DMS79 (cell line): ENCODE results near the gene PRR20C.
A peak's percentile ranks its signal among the peaks of the same experiment; 100 is the strongest.
"Not testable (repeated sequence)": the region's sequence is repeated elsewhere in the genome, so short reads cannot be mapped to it uniquely, and the experiment has no call there.

Source experiments
- DNase-seq: peaks from one replicate; lab custom pipeline; 2025; lab: John Stamatoyannopoulos, UW

The PRR20C gene

DNA sequence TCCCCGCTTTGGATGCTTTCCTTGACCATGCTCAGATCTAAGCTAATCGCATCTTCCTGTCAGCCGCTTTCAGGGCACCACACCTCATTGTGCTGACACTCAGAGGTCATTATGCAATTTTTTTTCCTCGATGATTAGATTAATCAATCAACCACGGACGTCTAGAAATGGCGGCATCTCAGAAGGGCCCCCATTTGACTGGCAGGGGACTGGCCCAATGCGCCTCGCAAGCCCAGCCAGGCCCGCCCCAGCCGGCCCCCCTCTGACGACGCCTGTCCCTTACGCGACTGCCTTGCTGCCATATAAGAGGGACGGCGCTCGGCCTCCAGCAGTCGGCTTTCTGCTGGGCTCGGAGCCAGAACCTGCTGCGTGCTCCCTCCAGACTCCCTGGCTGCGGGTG lies at the start of gene PRR20C:
TSS of gene PRR20C (plus strand) at position 301 of the 400 bp plus-strand sequence. CDS start 387 bp downstream, outside the sequence.
- DNase-seq = not testable (repeated sequence)

DNA sequence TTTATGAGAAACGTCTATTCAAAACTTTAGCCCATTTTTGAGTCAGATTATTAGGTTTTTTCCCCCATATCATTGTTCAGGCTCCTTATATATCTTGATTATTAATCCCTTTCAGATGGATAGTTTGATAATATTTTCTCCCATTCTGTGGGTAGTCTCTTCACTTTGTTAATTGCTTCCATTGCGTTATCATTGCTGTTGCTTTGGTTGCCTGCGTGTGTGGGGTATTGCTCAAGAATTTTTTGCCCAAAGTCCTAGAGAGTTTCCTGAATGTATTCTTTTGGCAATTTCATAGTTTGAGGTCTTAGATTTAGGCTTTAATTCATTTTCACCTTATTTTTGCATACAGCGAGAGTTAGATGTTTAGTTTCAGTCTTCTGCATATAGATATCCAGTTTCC lies 38.9 kb upstream of the PRR20C start:
- no peak for DNase-seq

DNA sequence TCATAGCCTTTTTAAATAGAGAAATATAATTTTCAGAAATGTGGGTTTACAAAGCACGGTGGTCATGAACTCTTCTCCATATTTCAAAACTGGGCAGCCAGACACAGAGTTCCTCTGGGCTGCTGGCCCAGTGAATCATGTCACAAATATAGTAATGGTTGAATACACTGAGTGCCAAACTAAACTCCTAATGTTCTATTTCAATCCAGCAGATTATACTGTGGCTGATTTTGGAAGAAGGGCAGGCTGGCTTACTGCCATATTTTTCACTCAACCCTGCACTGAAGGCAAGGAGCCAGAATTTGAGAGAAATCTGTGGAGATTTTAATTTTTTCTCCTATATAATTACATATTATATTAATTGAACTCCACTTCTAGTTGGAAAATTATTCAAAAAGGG lies 30.2 kb upstream of the PRR20C start:
- DNase-seq = peak; percentile 41

DNA sequence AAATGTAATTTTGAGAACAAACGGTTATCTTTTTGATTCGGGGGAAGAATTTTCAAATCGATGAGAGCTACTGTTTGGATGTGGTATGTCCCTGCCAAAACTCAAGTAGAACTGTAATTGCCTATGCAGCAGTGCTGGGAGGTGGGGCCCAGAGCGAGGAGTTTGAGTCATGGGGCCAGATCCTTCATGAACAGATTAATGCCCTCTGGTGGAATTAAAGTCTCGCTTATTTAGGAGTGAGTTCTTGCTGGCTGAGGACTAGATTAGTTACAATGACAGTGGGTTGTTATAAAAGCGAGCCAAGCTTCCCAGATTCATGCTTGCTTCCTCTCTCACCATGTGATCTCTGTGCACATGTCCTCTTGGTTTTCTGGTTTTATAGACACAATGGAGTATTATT lies 25.0 kb upstream of the PRR20C start:
- DNase-seq = no peak

DNA sequence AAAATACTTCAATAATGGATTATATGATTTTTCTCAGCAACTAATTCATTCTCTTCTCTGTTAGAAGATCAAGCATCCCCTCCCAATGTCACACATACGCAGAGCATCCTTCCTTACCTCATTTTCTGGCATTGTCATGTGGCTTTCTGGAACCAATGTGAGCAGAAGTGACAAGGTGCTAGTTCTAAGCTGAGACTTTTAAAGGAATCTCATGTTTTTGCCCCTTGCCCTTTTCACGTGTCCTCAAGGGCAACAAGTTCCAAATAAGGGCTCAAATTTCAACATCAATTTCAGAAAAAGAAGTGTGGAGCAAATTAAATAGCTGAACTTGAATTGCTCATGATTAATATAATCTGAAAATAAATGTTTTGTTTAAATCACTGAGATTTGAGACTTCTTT lies 17.8 kb upstream of the PRR20C start:
- no peak for DNase-seq

DNA sequence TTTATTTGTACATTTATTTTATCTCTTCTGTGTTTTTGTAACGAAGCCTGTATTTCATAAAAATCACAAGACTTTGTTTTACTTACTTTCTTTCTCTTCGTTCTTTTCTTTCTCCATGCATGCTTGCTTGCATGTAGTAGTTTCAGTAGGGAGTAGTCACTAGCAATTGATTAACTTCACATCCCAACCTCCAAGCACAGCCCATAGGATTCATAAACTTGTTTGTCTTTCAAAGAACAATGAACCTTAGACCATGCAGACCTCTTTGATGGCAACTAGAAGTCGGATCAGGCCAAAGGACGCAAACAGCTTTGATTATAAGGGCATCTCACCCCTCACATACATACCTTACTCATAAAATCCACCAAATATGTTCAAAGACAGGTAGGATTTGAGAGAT lies 16.3 kb upstream of the PRR20C start:
- no peak for DNase-seq

DNA sequence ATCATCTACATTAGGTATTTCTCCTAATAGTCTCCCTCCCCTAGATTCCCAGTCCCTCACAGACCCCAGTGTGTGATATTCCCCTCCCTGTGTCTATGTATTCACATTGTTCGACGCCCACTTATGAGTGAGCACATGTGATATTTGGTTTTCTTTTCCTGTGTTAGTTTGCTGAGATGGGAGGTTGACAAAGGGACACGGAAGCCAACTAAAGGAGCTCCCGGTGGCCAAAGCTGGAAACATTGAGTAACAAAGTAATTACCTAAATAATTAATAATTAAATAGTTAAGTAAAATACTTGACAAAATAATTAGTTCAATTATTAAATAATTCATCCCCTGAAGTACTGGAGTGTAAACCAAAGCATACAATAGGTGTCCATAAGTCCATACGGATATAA lies 14.9 kb upstream of the PRR20C start:
- no peak for DNase-seq

DNA sequence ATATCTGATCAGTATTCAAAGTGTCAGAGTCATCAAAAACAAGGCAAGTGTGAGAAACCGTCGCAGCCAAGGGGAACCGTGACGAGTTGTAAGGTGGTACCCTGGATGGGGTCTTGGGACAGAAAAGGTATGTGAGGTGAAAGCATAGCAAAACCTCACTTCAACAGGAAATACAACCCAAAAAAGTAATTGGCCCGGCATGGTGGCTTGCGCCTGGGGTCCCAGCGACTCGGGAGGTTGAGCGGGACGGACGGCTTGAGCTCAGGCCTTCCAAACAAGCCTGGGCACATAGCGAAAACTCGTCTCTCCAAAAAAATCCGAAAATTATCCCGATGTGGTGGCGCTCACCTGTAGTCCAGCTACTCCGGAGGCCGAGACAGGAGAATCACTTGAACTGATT lies 14.1 kb upstream of the PRR20C start:
- DNase-seq = not testable (repeated sequence)

DNA sequence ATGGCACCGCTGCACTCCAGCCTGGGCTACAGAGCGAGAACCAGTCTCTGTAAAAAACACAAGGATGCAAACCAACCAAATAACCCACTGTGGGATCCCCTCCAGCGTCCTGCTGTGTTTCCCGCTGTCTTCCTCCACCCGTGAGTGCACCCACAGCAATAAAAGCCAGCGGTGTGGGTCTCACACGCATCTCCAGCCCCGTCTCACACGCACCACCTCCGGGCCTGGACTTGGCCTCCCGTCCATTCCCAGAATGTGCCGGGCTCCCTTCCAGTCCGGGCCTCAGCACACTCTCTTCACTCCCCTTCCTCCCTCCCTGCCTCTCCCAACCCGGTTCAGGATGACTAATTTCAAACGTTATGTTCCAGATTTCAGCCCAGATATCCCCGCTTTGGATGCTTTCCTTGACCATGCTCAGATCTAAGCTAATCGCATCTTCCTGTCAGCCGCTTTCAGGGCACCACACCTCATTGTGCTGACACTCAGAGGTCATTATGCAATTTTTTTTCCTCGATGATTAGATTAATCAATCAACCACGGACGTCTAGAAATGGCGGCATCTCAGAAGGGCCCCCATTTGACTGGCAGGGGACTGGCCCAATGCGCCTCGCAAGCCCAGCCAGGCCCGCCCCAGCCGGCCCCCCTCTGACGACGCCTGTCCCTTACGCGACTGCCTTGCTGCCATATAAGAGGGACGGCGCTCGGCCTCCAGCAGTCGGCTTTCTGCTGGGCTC lies 13.5 kb upstream of the PRR20C start, which contains the start of gene PRR20A:
TSS of gene PRR20A (plus strand) at position 684 of the 734 bp plus-strand sequence. CDS start 387 bp downstream, outside the sequence.
- DNase-seq = not testable (repeated sequence)

DNA sequence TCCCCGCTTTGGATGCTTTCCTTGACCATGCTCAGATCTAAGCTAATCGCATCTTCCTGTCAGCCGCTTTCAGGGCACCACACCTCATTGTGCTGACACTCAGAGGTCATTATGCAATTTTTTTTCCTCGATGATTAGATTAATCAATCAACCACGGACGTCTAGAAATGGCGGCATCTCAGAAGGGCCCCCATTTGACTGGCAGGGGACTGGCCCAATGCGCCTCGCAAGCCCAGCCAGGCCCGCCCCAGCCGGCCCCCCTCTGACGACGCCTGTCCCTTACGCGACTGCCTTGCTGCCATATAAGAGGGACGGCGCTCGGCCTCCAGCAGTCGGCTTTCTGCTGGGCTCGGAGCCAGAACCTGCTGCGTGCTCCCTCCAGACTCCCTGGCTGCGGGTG lies 6.7 kb upstream of the PRR20C start, which contains the start of gene PRR20B:
TSS of gene PRR20B (plus strand) at position 301 of the 400 bp plus-strand sequence. CDS start 387 bp downstream, outside the sequence.
- DNase-seq = not testable (repeated sequence)

DNA sequence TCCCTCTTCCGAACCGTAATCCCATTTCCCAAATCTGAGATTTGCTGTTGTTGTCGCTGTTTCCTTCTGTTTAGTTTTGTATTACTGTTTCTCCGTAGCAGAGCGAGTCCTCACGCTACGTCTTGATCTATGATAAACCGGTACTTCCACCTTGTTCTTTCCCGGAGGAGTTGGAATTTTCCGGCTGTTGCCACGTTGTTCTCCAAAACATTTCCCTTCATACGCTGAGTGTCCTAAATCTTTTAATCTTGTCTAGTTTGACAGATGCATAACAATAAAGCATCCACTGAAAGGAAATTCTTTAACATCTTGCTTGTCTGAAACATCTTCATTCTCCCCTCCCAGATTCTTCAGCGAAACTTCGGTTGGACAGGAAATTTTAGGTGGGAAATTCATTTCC lies 5.8 kb upstream of the PRR20C start:
- not testable (repeated sequence) for DNase-seq

DNA sequence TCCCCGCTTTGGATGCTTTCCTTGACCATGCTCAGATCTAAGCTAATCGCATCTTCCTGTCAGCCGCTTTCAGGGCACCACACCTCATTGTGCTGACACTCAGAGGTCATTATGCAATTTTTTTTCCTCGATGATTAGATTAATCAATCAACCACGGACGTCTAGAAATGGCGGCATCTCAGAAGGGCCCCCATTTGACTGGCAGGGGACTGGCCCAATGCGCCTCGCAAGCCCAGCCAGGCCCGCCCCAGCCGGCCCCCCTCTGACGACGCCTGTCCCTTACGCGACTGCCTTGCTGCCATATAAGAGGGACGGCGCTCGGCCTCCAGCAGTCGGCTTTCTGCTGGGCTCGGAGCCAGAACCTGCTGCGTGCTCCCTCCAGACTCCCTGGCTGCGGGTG lies 6.5 kb downstream of the PRR20C start, which contains the start of gene PRR20D:
TSS of gene PRR20D (plus strand) at position 301 of the 400 bp plus-strand sequence. CDS start 387 bp downstream, outside the sequence.
- DNase-seq = not testable (repeated sequence)

DNA sequence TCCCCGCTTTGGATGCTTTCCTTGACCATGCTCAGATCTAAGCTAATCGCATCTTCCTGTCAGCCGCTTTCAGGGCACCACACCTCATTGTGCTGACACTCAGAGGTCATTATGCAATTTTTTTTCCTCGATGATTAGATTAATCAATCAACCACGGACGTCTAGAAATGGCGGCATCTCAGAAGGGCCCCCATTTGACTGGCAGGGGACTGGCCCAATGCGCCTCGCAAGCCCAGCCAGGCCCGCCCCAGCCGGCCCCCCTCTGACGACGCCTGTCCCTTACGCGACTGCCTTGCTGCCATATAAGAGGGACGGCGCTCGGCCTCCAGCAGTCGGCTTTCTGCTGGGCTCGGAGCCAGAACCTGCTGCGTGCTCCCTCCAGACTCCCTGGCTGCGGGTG lies 13.0 kb downstream of the PRR20C start, which contains the start of gene PRR20E:
TSS of gene PRR20E (plus strand) at position 301 of the 400 bp plus-strand sequence. CDS start 387 bp downstream, outside the sequence.
- DNase-seq = not testable (repeated sequence)

DNA sequence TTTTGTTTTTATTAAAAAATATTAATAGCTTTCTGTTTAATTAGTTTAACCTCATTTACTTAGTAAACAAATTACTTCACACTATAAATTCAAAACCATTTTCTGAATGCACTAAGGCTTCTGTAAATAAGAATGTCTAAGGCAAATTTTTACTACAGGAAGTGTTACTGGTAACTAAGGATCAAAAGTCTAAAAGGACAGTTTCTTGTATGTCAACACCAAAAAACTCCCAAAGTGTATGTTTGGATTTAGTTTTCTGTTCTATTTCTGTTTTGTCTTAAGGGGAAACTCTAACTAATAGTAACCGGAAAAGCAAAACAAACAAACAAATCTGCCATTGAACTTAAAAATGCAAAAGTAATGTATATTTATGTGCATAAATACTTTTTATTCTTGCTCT lies 37.8 kb downstream of the PRR20C start:
- DNase-seq = no peak
